ENCODE results near the gene TCF19. TPM values are rescaled to one million over a fixed set of nuclear protein-coding genes. Genes with fewer than 3 reads are reported as not detected.

TCF19 gene
- polyA plus RNA-seq, 1 donor from 2014 or later = 3.6 TPM

DNA sequence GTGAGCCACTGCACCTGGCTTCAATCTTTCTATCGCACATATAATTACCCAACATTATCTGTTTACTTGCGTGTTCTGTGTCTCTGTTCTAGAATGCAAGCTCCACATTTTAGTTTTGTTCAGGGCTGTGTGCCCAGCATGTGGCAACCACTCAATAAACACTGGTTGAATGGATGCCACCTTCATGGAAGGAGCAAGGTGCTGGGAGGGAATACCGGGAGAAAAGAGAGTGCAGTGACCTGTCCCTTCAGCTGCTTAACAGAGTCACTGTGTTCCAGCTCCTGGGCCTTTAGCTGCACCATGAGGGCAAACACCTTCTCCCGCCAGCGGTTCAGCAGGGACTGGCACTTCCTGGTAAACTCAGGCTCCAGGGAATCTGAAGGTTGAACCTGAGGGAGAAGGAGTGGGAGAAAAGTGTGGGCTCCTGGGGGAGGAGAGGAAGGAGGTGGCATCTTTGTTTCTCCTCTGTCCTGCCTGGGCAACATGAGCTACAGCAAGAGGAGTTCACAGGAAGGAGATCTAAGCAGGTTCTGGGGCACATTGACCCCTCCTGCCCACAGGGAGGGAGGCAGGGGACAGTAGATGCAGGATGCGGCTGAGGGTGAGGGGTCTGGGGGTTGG lies 8.5 kb upstream of the TCF19 start:
- Histone ChIP-seq H3K9me2 (ENCODE audit: insufficient read depth, low read length) (no peaks in the 10 kb centered on the region), H3K9me3 (ENCODE audit: low read length) (no peaks in the 10 kb centered on the region), H3K4me2 (ENCODE audit: low read length) (no peak overlapping the region), H4K20me1 (ENCODE audit: insufficient read depth) (no peaks in the 10 kb centered on the region), H3K27ac (ENCODE audit: low read length) (no peak overlapping the region), H3K4me3 (ENCODE audit: low read length) (no peak overlapping the region), H3K27me3 (ENCODE audit: insufficient read depth, low read depth, low read length) (no peaks in the 10 kb centered on the region), H3F3A (ENCODE audit: insufficient read depth, low read length, poor library complexity, severe bottlenecking) (no peaks in the 10 kb centered on the region), H3K79me2 (replicated peaks; ENCODE audit: insufficient read depth, low read length) (no peaks in the 10 kb centered on the region), H3K9ac (ENCODE audit: low read length) (no peak overlapping the region), H2AFZ (ENCODE audit: low read depth, low read length) (no peak overlapping the region), H3K36me3 (ENCODE audit: insufficient read depth, low read length) (no peaks in the 10 kb centered on the region)
- TF ChIP-seq SMC3 (conservative IDR thresholded peaks at IDR 0.05; ENCODE audit: poor library complexity) (no peak), POLR2AphosphoS5 (IDR thresholded peaks at IDR 0.05) (no peak), TAF1 (IDR thresholded peaks at IDR 0.05; ENCODE audit: low read depth) (no peak), MXI1 (conservative IDR thresholded peaks at IDR 0.05; ENCODE audit: poor library complexity, severe bottlenecking) (no peak), EZH2 (IDR thresholded peaks at IDR 0.05; ENCODE audit: borderline replicate concordance, insufficient read depth, low read length, poor library complexity, severe bottlenecking) (no peak), RAD21 (conservative IDR thresholded peaks at IDR 0.05) (no peak), EP300 (conservative IDR thresholded peaks at IDR 0.05; ENCODE audit: poor library complexity, severe bottlenecking) (no peak)
- TF ChIP-seq, protein P1, sequence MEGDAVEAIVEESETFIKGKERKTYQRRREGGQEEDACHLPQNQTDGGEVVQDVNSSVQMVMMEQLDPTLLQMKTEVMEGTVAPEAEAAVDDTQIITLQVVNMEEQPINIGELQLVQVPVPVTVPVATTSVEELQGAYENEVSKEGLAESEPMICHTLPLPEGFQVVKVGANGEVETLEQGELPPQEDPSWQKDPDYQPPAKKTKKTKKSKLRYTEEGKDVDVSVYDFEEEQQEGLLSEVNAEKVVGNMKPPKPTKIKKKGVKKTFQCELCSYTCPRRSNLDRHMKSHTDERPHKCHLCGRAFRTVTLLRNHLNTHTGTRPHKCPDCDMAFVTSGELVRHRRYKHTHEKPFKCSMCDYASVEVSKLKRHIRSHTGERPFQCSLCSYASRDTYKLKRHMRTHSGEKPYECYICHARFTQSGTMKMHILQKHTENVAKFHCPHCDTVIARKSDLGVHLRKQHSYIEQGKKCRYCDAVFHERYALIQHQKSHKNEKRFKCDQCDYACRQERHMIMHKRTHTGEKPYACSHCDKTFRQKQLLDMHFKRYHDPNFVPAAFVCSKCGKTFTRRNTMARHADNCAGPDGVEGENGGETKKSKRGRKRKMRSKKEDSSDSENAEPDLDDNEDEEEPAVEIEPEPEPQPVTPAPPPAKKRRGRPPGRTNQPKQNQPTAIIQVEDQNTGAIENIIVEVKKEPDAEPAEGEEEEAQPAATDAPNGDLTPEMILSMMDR (IDR thresholded peaks at IDR 0.05; ENCODE audit: poor library complexity, severe bottlenecking) = no peak
- TF ChIP-seq, protein P2, sequence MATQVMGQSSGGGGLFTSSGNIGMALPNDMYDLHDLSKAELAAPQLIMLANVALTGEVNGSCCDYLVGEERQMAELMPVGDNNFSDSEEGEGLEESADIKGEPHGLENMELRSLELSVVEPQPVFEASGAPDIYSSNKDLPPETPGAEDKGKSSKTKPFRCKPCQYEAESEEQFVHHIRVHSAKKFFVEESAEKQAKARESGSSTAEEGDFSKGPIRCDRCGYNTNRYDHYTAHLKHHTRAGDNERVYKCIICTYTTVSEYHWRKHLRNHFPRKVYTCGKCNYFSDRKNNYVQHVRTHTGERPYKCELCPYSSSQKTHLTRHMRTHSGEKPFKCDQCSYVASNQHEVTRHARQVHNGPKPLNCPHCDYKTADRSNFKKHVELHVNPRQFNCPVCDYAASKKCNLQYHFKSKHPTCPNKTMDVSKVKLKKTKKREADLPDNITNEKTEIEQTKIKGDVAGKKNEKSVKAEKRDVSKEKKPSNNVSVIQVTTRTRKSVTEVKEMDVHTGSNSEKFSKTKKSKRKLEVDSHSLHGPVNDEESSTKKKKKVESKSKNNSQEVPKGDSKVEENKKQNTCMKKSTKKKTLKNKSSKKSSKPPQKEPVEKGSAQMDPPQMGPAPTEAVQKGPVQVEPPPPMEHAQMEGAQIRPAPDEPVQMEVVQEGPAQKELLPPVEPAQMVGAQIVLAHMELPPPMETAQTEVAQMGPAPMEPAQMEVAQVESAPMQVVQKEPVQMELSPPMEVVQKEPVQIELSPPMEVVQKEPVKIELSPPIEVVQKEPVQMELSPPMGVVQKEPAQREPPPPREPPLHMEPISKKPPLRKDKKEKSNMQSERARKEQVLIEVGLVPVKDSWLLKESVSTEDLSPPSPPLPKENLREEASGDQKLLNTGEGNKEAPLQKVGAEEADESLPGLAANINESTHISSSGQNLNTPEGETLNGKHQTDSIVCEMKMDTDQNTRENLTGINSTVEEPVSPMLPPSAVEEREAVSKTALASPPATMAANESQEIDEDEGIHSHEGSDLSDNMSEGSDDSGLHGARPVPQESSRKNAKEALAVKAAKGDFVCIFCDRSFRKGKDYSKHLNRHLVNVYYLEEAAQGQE (IDR thresholded peaks at IDR 0.05; ENCODE audit: borderline replicate concordance) = no peak

DNA sequence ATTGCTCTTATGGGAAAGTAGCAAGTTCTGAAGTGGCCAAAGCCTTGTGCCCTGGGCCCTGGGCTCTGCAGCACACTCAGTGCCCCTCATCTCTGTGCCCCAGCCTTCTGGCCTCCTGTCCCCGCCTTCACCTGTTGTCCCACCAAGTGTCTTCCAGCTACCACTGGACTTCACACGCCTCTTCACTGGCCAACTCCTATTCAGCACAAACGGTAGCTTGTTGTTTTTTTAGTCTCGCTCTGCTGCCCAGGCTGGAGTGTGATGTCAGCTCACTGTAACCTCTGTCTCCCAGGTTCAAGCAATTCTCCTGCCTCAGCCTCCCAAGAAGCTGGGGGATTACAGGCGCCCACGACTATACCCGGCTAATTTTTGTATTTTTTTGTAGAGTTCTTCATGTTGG lies 5.6 kb upstream of the TCF19 start:
- Histone ChIP-seq H3K9me2 (ENCODE audit: insufficient read depth, low read length) (no peaks in the 10 kb centered on the region), H2AFZ (ENCODE audit: low read depth, low read length) (no peak overlapping the region), H3K4me3 (ENCODE audit: low read length) (no peak overlapping the region), H3K9ac (ENCODE audit: low read length) (no peak overlapping the region), H3K36me3 (ENCODE audit: insufficient read depth, low read length) (no peaks in the 10 kb centered on the region), H3K27me3 (ENCODE audit: insufficient read depth, low read depth, low read length) (no peaks in the 10 kb centered on the region), H3F3A (ENCODE audit: insufficient read depth, low read length, poor library complexity, severe bottlenecking) (no peaks in the 10 kb centered on the region), H3K9me3 (ENCODE audit: low read length) (no peaks in the 10 kb centered on the region), H3K4me2 (ENCODE audit: low read length) (no peak overlapping the region), H4K20me1 (ENCODE audit: insufficient read depth) (no peaks in the 10 kb centered on the region), H3K79me2 (replicated peaks; ENCODE audit: insufficient read depth, low read length) (no peaks in the 10 kb centered on the region), H3K27ac (ENCODE audit: low read length) (no peak overlapping the region)
- TF ChIP-seq RAD21 (conservative IDR thresholded peaks at IDR 0.05) (no peak), MXI1 (conservative IDR thresholded peaks at IDR 0.05; ENCODE audit: poor library complexity, severe bottlenecking) (no peak), TAF1 (IDR thresholded peaks at IDR 0.05; ENCODE audit: low read depth) (no peak), SMC3 (conservative IDR thresholded peaks at IDR 0.05; ENCODE audit: poor library complexity) (no peak), EZH2 (IDR thresholded peaks at IDR 0.05; ENCODE audit: borderline replicate concordance, insufficient read depth, low read length, poor library complexity, severe bottlenecking) (no peak)
- TF ChIP-seq, protein P1 (IDR thresholded peaks at IDR 0.05; ENCODE audit: poor library complexity, severe bottlenecking) = no peak
- TF ChIP-seq, protein P2 (IDR thresholded peaks at IDR 0.05; ENCODE audit: borderline replicate concordance) = no peak
